Epithelial cell of prostate (primary cell): Measurements from ENCODE around the gene SEC22C.

Experiments
- DNase-seq: peaks from one replicate; pipeline ENCODE4 v3.0.0-alpha.2; 2011; ENCODE audit warnings: low read depth, low spot score
- H3K27ac ChIP-seq: fragments of 450-650 bp; 2 replicates; pipeline ENCODE4 v1.5.1; 2017; ENCODE audit warnings: mild to moderate bottlenecking

Gene SEC22C

DNA sequence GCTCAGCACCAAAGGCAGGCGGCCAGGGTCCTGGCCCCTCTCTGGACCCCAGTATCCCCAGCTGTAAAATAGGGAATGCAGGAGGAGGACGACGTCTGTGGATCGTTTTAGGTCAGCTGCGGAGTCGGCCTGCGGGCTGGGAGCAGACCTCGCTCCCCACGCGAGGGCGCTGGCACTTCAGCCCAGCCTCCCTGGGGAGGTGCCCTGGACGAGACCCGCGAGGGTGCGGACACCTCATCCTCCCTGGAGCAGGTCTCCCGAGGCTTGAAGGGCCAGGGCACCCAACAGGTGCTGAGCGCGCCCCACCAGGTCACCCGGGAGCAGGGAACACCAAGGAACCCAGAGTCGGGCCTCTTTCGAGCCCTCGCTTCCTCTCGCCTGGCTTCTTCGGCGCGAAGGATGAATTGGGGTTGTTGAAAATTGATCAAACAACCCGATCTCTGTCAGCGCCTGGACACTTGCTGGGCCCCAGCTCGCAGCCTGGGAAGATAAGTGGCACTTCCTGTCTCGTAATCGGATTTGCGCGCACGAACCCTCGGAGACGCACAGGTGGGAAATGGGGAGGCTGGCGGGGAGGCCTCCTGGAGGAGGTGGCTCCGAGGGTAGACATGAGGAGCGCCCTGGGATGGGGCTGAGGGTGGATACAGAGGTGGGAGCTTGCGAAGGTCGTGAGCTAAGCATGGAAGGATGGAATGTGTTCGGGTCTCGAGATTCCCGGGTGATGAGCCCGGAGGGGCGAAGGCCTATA, 79.9 kb downstream of the SEC22C start:
- no peak for DNase-seq
- H3K27ac ChIP-seq, result peak overlapping the region; percentile 23

DNA sequence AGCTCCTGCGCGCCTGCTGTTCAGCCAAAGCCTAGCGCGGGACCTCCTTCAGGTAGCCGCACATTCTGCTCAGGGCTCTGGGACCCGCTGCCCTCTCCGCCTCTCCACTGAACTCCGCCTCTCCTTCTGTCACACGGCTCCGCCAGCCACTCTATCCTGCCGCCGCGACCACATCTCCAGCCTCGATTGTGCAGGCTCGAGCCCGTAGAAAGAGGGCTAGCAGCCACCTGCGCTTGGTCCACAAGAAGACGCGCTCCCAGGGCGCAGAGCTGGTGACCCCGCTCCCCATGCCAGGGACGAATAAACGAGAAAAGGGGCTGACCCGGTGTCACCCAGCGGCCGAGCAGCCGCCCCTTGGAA, 80.5 kb downstream of the SEC22C start:
- no peak for DNase-seq
- no peak overlapping the region for H3K27ac ChIP-seq

GRCh38 chr3:42500909-42501308, 80.9 kb downstream of the SEC22C start:
- no peak for DNase-seq
- no peak overlapping the region for H3K27ac ChIP-seq

DNA sequence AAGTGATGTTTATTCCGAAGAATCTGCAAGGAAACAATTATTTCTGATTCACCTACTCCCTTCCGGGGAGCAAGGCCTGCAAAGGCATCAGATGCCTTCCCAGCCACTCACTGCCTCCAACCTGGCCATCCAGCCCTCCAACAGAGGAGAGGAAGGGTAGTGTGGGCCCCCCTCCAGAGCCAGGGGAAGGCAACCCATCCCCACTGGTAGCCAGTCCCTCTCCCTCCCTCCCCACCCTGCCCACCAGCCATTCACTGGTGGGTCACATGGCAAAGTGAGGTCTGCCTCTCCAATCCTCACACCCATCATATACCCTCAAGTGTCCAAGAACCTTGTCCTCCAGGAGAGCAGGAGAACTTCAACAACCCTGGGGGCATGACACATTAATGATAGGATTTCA, 81.7 kb downstream of the SEC22C start:
- DNase-seq, result no peak
- no peak overlapping the region for H3K27ac ChIP-seq

GRCh38 chr3:42499478-42499871, 82.3 kb downstream of the SEC22C start:
- no peak for DNase-seq
- no peak overlapping the region for H3K27ac ChIP-seq

DNA sequence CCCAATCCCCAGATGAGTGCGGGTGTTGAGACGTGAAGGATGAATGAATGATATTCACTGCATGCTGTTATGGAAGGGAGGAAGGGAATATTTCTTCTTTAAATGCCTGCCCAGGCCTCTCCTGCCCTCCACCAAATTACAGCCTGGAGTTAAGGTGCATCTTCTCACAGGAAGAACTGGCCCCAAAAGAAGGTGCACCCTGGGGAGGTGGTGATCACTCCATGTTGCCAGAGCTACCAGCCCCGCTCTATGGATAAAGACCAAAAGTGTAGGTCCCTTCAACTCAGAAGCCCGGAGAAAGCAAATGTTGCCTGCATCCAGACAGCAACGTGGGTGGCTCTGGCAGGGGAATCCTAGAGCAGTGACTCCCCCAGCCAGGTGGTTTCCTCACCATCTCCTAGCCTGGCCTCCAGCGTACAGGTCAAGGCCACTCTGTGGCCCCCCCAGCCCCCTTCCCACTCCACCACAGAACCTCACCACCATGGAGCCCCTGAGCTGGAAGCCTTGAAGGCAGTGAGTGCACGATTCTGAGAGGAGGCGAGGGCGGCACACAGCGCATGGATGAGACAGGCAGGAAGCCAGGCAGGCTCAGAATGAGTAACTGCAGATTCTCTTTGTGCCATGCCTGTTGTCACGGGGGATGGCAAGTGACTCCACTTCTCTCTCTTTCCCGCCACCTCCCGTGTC, 82.8 kb downstream of the SEC22C start:
- no peak overlapping the region for H3K27ac ChIP-seq
- DNase-seq, result no peak

- DNase-seq, result no peak
Observed at GRCh38 chr3:42498034-42498433, 83.7 kb downstream of the SEC22C start.

More at GRCh38 chr3:42498034-42498433, 83.7 kb downstream of the SEC22C start:
- no peak overlapping the region for H3K27ac ChIP-seq
